Endothelial cell of umbilical vein (primary cell): ENCODE measurements around the gene BMPR2.

ENCODE experiments used
- EZH2 ChIP-seq: IDR thresholded peaks from 2 replicates; pipeline ENCODE4 v1.6.1; 2012; ENCODE audit warnings: borderline replicate concordance, low read depth, mild to moderate bottlenecking, moderate library complexity, low read length, inconsistent platforms; ENCODE audit not compliant: severe bottlenecking
- TF ChIP-seq, protein P1 (sequence below), 2 donors: IDR thresholded peaks; 1 replicate in 1 of 2; 2 replicates in 1 of 2; pipeline ENCODE4 v1.5.1; 2011; ENCODE audit warnings: low read length in 2 of 2, mild to moderate bottlenecking in 2 of 2, moderate library complexity in 2 of 2, control low read depth in 1 of 2, inconsistent platforms in 1 of 2, low read depth in 1 of 2; ENCODE audit not compliant: insufficient read depth in 1 of 2; ENCODE audit errors: extremely low read depth in 1 of 2

DNA sequence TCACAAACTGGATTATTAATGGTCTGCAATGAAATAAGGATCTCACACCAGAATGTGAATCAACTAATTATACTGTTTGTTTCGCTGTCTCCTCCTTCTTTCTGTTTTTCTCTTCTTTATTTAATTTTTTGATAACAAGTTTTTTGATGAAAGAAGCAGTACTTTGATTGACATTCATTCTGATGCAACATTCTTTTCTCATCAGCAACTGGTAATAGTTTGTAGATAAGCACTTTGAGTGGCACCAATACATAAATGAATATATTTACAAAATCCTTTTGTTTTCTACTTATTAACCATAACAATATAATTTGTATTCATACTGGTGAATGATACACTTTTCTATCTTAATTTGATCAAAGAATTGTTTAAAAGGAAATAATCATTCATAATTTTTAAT lies 143.3 kb downstream of the BMPR2 start:
- TF ChIP-seq, protein P1, sequence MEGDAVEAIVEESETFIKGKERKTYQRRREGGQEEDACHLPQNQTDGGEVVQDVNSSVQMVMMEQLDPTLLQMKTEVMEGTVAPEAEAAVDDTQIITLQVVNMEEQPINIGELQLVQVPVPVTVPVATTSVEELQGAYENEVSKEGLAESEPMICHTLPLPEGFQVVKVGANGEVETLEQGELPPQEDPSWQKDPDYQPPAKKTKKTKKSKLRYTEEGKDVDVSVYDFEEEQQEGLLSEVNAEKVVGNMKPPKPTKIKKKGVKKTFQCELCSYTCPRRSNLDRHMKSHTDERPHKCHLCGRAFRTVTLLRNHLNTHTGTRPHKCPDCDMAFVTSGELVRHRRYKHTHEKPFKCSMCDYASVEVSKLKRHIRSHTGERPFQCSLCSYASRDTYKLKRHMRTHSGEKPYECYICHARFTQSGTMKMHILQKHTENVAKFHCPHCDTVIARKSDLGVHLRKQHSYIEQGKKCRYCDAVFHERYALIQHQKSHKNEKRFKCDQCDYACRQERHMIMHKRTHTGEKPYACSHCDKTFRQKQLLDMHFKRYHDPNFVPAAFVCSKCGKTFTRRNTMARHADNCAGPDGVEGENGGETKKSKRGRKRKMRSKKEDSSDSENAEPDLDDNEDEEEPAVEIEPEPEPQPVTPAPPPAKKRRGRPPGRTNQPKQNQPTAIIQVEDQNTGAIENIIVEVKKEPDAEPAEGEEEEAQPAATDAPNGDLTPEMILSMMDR (IDR thresholded peaks at IDR 0.05; ENCODE audit: extremely low read depth in 1 of 2, insufficient read depth in 1 of 2, low read depth in 1 of 2, low read length in 2 of 2): no peak
- TF ChIP-seq EZH2: no peak
